ENCODE data around the gene CSRNP3.

CSRNP3 gene

DNA sequence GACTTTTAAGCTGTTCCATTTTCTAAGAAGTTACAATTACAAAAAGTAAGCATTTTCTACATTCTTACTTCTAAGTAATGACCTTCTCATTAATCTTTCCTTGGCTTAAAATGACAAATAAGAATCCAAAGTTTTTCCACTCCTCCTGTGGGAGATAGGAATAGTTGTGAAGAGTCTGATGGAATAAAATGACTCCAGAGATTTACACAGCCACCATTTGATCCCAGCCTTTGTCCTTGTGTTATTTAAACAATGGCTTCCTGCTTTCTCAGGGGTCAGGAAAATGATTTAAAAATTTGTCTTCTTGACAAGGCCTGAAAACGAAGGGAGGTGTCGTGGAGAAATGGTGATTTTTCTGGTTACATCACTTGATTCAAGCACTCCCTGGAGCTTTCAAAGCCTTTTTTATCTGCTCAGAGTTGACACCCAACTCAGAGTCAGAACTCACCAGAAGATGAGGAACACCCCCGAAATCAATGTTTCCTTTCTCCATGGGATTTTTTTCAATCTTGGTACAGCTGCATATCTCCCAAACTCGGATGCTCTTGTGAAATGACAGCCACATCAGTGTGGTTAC is 218.0 kb downstream of the CSRNP3 start:
- no peak for DNase-seq (ENCODE audit: low spot score)

DNA sequence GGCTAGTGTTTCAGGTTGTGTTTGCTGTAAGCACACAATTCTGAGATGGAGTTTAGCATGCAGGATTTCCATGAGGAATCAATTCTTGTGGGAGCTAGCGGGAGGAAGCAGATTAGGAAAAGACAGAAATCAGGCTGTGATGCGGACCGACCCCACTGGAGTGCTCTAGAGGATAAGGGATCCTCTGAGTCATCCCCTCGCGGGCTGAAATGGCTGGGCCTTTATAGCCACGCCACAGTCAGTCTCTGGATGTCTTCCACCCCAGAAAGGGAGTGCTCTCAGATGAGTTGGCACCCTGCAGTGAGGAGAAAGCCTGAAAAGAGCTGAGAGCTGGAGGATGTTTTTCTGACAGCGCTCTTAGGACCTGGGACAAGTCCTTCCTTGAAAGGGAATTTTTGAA is 222.1 kb downstream of the CSRNP3 start:
- DNase-seq (ENCODE audit: low spot score) = no peak

DNA sequence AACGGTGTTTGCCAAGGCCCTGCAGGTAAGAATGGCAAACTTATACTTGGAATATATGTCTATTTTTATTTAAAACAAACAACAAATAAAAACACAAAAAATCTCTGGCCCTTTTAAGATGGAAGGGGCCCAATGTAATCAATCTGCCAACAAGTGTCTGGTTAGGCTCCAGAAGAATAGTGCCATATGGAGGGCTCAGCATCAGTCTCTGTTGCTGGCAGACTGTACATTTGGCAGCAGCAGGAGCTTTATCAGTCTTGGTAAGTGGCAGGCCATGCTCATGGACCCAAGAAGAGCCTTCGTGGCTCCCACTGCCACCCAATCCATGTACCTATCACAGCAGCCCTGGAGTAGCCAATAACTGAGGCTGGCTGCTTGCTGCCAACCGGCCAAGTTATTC is 223.4 kb downstream of the CSRNP3 start:
- DNase-seq (ENCODE audit: low spot score) = no peak

DNA sequence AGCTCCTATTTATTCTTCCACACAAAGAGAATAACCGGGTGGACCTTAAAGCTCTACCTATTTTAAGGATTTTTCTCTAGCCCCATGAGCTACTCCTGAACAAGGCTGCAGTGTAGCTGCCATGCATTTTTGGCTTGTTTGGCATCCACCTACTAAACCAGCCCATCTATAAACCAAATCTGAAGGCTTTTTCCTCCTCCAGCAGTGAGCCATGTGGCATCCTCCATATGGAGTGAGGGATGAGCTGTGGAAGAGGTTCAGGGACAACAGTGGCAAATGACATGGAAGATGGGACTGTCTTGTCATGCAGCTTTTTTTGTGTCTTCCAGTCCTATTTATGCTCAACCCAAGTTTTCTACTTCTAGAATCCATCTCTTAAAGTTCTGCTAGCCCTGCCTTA is 224.3 kb downstream of the CSRNP3 start:
- no peak for DNase-seq (ENCODE audit: low spot score)

DNA sequence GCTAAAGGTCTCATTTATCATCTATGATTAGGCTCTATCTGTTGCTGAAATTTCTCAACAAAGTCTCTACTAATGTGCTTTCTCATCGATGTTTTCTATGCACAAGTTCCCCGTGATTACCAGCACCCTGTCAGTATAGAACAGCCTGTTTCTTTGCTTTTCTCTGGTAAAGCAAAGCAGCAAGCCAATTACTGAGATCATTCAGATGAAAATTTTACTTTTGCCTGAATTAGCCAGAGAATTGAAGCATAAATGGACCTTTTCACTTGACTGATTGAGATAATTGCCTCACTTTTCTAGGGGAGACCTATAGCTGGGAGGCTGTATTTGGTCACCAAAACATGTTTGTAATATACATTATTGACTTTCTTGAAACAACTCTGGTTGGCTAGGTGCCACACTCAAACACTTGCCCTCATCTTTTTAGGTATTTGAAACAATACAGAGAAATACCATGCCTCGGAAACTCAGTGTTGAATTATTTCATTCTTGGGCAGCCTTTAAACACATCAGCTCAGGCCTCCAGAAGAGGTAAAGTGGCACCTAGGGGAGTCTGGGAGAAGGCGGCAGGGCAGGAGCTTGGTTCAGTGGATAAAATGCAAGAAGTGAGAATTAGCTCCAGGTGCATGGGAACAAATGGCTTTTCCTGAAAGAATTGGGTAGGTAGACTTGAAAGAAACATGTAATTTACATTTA is 228.4 kb downstream of the CSRNP3 start:
- DNase-seq (ENCODE audit: low spot score) = no peak

DNA sequence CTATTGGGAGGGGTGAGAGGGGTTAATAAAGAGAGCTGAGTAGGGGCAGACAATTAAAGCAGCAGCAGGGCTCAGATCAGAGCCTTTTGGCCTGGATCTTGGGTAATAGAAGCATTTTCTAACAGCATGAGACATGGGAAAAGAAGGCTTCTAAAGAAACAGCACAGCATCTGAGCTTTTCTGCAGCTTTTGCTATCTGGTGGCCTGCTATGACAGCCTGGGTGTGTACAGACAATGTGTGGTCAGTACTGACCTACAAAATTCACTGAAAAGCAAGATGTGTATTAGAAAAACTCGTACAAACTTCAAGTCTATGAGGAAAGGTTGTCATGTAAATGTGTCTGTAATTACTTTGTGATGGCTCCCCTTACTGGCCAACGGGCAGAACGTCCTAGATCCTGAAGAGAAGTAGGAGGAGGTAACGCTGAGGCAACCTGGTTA is 229.0 kb downstream of the CSRNP3 start:
- peak; percentile 10 for DNase-seq (ENCODE audit: low spot score)

DNA sequence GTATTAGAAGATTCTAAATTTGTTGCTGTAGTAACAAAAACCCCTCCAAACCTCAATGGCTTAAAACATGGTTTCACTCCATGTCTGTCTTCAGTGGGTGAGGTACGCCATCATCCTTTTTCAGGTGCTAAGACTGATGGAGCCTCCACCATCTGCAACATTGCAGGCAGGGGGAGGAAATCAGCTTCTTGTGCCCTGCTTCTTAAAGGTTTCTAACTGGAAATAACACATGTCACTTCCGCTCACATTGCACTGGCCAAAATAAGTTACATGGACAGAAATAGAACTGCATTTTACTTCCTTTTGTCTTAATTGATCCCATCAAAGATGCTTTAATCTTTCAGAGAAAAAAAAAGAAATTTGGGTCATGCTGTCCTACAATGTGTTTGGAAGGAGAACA is 230.4 kb downstream of the CSRNP3 start:
- no peak for DNase-seq (ENCODE audit: low spot score)

DNA sequence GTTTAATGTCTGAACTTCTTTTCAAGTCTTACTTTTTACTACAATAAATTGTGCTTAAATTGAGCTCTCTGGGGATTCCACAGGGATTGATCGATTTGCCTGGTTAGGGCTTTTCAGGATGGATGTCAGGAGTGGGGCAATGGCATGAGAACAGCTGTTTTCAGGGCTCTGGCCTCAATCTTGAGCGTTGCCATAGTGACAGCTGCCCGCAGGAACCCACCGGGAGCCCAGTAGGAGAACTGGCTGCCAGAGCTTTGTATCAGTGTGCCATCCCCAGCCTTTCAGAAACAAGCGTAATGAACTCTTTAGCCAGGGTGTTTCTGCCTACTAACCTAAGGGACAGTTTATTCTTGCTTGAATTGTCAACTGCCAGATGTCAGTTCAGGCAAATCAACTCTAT is 231.0 kb downstream of the CSRNP3 start:
- no peak for DNase-seq (ENCODE audit: low spot score)

DNA sequence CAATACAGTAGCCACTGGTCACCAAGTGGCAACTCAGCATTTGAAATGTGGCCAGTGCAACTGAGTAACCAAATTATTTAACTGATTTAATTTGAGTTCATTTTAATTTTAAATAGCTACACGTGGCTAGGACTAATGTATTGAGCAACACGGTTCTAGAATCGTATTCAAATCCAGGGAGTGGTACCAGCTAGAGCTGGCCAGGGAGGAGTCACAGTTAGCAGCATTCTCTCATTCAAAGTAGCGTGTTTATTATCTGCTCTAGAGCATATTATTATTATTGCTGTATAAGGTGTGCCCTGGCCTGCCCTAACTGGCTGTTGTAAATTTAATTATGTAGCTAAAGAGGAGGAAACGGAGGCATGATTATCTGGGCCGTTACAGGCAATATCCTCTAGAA is 231.6 kb downstream of the CSRNP3 start:
- no peak for DNase-seq (ENCODE audit: low spot score)

DNA sequence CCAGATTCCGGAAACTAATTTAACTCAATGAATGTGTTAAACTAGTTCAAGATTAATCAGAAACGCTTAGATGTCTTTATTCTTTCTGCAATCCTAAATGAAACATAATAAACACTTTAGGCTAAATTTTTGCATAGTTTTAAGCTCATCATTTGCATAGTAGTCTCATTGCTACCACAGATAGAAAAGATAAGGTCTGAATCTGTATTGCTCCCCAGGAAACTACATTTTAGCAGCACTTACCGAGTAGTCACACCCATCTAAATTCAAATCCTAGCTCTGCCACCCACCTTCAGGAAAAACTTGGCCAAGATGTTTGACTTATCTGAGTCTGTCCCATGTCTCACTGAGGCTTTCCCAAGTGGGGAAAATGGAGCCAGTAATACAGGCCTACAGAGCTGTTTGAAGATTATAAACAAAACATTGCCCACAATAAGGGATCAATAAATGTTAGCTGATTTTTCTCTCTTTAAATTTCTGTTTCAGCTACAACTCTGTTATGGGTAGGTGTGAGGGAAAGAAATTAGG is 237.5 kb downstream of the CSRNP3 start:
- no peak for DNase-seq (ENCODE audit: low spot score)

DNA sequence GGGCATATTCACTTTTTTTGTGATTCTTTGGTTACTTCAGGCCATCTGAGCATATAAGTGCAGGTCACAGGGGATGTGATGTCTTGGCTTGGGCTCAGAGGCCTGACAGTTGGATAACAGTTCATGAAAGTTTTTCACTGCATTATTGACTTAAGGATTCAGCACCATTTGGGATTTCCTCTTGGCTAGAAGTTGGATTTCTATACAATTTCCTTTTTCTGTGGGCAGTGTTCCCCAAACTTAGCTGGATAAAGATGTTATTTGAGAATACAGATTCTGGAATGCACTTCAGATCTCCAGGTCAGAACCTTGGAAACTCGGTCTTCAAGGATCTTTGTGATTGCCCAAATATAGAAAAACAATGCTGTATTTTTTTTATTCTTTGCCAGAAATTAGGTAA is 246.6 kb downstream of the CSRNP3 start:
- DNase-seq (ENCODE audit: low spot score) = no peak

DNA sequence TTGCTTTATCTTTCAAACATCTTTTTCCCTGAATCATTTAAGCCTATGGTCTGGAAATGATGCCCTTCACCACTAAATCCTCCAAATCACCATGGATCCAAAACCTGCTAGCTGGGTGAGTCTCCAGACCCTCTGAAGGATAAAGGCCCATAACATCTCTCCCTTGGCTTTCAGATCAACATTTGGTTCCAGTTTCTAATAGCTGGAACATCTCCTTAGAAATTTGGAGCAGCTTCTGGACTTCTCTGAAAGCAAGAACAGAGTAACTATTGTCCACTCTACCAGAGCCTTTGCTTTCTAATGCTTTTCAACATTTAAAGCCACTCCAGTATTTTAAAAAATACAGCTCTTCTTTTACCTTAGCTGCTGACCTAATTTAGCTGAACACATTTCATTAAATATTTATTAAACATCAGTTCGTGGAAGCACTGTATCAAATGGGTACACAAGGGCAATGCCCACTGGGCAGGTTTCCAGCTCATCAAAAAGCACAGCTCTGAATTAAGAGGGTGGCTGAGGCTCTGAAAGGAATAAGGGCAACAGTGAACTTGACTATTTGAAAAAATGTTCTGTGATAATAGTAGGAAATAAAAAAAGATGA is 249.2 kb downstream of the CSRNP3 start:
- DNase-seq (ENCODE audit: low spot score) = no peak

DNA sequence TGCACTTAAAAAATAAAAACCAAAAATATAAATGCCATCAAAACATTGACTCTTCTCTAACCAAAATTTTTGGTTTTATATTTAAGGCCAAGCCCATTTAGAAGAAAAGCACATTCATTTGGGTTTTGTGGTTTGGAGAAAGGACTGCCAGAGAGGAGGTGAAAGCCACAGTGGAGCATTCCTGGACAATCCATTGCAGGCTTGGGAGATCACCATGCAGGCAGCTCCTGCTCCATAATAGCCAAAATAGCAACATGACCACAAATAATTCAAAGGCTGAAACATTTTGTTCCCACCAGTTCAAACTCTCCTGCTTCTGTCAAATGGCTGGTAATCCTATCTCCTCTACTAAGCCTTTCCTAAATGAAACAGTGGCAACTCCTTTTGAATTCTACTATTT is 251.0 kb downstream of the CSRNP3 start:
- no peak for DNase-seq (ENCODE audit: low spot score)

DNA sequence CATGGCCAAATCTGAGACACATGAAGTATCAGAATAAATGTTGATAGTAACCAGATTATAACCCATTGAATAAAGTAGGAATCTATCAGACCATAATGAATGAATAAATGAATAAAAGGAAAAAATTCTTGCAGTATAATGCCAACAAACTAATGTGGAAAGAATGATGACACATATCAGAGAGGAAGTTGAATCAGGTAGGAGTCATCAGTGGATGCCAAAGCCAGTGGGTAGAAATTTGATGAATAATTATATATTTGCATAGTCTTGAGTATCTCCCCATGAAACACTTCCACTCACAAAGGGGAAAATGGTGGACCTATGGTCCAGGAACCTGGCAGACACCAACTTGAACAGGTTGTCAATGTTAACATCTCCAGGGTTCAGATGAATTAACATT is 255.9 kb downstream of the CSRNP3 start:
- DNase-seq (ENCODE audit: low spot score) = no peak

Measured in activated CD4-positive, alpha-beta T cell treated with anti-CD3 and anti-CD28 coated beads, Interleukin-2, Interleukin-4, amounts not matched to agents 100 ng/mL and 50 ng/mL, durations not matched to agents 16 hours and 8 hours (primary cell).